WTC11 (cell line): Measurements from ENCODE around the gene ATF3. TPM values are rescaled to one million over a fixed set of nuclear protein-coding genes. Genes with fewer than 3 reads are reported as not detected.

Experiments used
- ATAC-seq: fragments of 200-7000 bp; cut with Tn5 transposase; 2 replicates; pipeline ENCODE4 v1.10.0; 2021; ENCODE audit warnings: mild to moderate bottlenecking, moderate library complexity
- CTCF ChIA-PET: fragments of 300-600 bp; sonication (Branson Sonifier 250); formaldehyde crosslinking; loops from one replicate; lab custom pipeline; 2021; ENCODE audit warnings: antibody characterized with exemption; lab: Charles Lee
- POLR2A ChIA-PET: fragments of 350-600 bp; sonication (Branson Sonifier 250); formaldehyde crosslinking; loops from one replicate; lab custom pipeline; 2021; ENCODE audit warnings: antibody characterized with exemption; lab: Charles Lee
- DNase-seq: peaks from one replicate; pipeline ENCODE4 v3.0.0; 2021; ENCODE audit warnings: low spot score
- H3K27ac Mint-ChIP-seq: 2 replicates; pipeline ENCODE4 v1.8.0; 2021; ENCODE audit warnings: mixed read lengths
- H3K27me3 Mint-ChIP-seq: 2 replicates; pipeline ENCODE4 v1.8.0; 2021; ENCODE audit warnings: low read depth, mild to moderate bottlenecking, moderate library complexity, mixed read lengths
- H3K36me3 Mint-ChIP-seq: 2 replicates; pipeline ENCODE4 v1.8.0; 2021; ENCODE audit warnings: mixed read lengths
- H3K4me1 Mint-ChIP-seq: 2 replicates; pipeline ENCODE4 v1.8.0; 2022; ENCODE audit warnings: mixed read lengths
- H3K4me3 Mint-ChIP-seq: 2 replicates; pipeline ENCODE4 v1.8.0; 2021; ENCODE audit warnings: mild to moderate bottlenecking, moderate library complexity, mixed read lengths
- H3K9me3 Mint-ChIP-seq: 2 replicates; pipeline ENCODE4 v1.8.0; 2021; ENCODE audit warnings: mixed read lengths
- ARID4B ChIP-seq: sonication (generic); formaldehyde crosslinking; IDR thresholded peaks from 2 replicates; pipeline ENCODE4 v1.8.0; 2023; ENCODE audit warnings: missing genetic modification reagents, mild to moderate bottlenecking, borderline replicate concordance
- ATF1 ChIP-seq: sonication (generic); formaldehyde crosslinking; IDR thresholded peaks from 2 replicates; pipeline ENCODE4 v1.8.1; 2023; ENCODE audit warnings: mild to moderate bottlenecking, moderate library complexity, missing genetic modification reagents
- ATF6 ChIP-seq: sonication (generic); formaldehyde crosslinking; IDR thresholded peaks from 2 replicates; pipeline ENCODE4 v1.8.1; 2023; ENCODE audit warnings: mild to moderate bottlenecking, missing genetic modification reagents
- CBFB ChIP-seq: sonication (generic); formaldehyde crosslinking; IDR thresholded peaks from 2 replicates; pipeline ENCODE4 v1.8.1; 2022; ENCODE audit warnings: mild to moderate bottlenecking, low read depth, missing genetic modification reagents
- CREB1 ChIP-seq: sonication (generic); formaldehyde crosslinking; IDR thresholded peaks from 2 replicates; pipeline ENCODE4 v1.8.0; 2023; ENCODE audit warnings: mild to moderate bottlenecking, missing genetic modification reagents
- CREM ChIP-seq: sonication (generic); formaldehyde crosslinking; IDR thresholded peaks from 2 replicates; pipeline ENCODE4 v1.8.1; 2022; ENCODE audit warnings: mild to moderate bottlenecking, missing genetic modification reagents, moderate library complexity
- ETV6 ChIP-seq: sonication (generic); formaldehyde crosslinking; IDR thresholded peaks from 2 replicates; pipeline ENCODE4 v1.8.1; 2022; ENCODE audit warnings: mild to moderate bottlenecking, missing genetic modification reagents
- FOXK1 ChIP-seq: sonication (generic); formaldehyde crosslinking; IDR thresholded peaks from 2 replicates; pipeline ENCODE4 v1.8.0; 2022; ENCODE audit warnings: mild to moderate bottlenecking, moderate library complexity, missing genetic modification reagents
- FOXP4 ChIP-seq: sonication (generic); formaldehyde crosslinking; IDR thresholded peaks from 2 replicates; pipeline ENCODE4 v1.8.0; 2022; ENCODE audit warnings: mild to moderate bottlenecking, missing genetic modification reagents
- GRHL2 ChIP-seq: fragments of 250-450 bp; sonication (Bioruptor Pico); IDR thresholded peaks from 2 replicates; pipeline ENCODE4 v1.8.0; 2022; ENCODE audit warnings: mild to moderate bottlenecking, moderate library complexity; ENCODE audit not compliant: insufficient replicate concordance, severe bottlenecking
- HMGXB4 ChIP-seq: sonication (generic); formaldehyde crosslinking; IDR thresholded peaks from 2 replicates; pipeline ENCODE4 v1.8.1; 2023; ENCODE audit warnings: mild to moderate bottlenecking, moderate library complexity, missing genetic modification reagents
- JAZF1 ChIP-seq: fragments of 250-450 bp; sonication (Bioruptor Pico); IDR thresholded peaks from 2 replicates; pipeline ENCODE4 v1.9.0; 2021; ENCODE audit warnings: moderate library complexity, mild to moderate bottlenecking, inconsistent platforms
- MAX ChIP-seq: sonication (generic); formaldehyde crosslinking; IDR thresholded peaks from 2 replicates; pipeline ENCODE4 v1.8.0; 2022; ENCODE audit warnings: mild to moderate bottlenecking, missing genetic modification reagents
- MYBL2 ChIP-seq: sonication (generic); formaldehyde crosslinking; IDR thresholded peaks from 2 replicates; pipeline ENCODE4 v1.8.1; 2023; ENCODE audit warnings: mild to moderate bottlenecking, moderate library complexity, missing genetic modification reagents
- NFYB ChIP-seq: sonication (generic); formaldehyde crosslinking; conservative IDR thresholded peaks from 2 replicates; pipeline ENCODE4 v1.8.0; 2022; ENCODE audit warnings: low read depth, missing genetic modification reagents
- NR2C2 ChIP-seq: sonication (generic); formaldehyde crosslinking; IDR thresholded peaks from 2 replicates; pipeline ENCODE4 v1.8.0; 2022; ENCODE audit warnings: mild to moderate bottlenecking, missing genetic modification reagents
- RELA ChIP-seq: sonication (generic); formaldehyde crosslinking; IDR thresholded peaks from 2 replicates; pipeline ENCODE4 v1.8.1; 2022; ENCODE audit warnings: missing genetic modification reagents, mild to moderate bottlenecking, borderline replicate concordance
- TEAD4 ChIP-seq: sonication (generic); formaldehyde crosslinking; IDR thresholded peaks from 2 replicates; pipeline ENCODE4 v1.8.0; 2022; ENCODE audit warnings: mild to moderate bottlenecking, missing genetic modification reagents
- ZNF281 ChIP-seq: sonication (generic); formaldehyde crosslinking; IDR thresholded peaks from 2 replicates; pipeline ENCODE4 v1.8.0; 2023; ENCODE audit warnings: mild to moderate bottlenecking, missing genetic modification reagents
- total RNA-seq: library from RNA; stranded (reverse); gene quantifications from 3 replicates; pipeline ENCODE4 v1.2.3, GENCODE V29; 2021

The ATF3 gene
- total RNA-seq, 1 experiment from 2014 or later: 19.4 TPM

GRCh38 chr1:212607913-212608391 lies 609 bp upstream of the ATF3 start:
- H3K27me3 Mint-ChIP-seq: peaks cover 68% of the 10 kb centered on the region
- ATAC-seq (peak; percentile 0), DNase-seq (no peak)
- TF ChIP-seq ARID4B: no peak; the same call in 1 of the 2 replicates
- H3K4me1 Mint-ChIP-seq: peaks cover 58% of the 10 kb centered on the region
- POLR2A ChIA-PET: interaction anchor here (0.5 to 3.0 kb wide), 47 partner anchors 11 to 715 kb away, joined by 3 to 52 read pairs (median 4); partner anchors contain the start of genes ANGEL2, DTL, FLVCR1 and INTS7
- CTCF ChIA-PET: interaction anchor here (0.6 to 2.3 kb wide), 17 partner anchors 10 to 352 kb away, joined by 3 to 21 read pairs (median 4); partner anchors contain the start of genes BATF3, NSL1 and TATDN3
- H3K4me3 Mint-ChIP-seq: peak overlapping the region; percentile 89
- H3K27ac Mint-ChIP-seq: 0 out of 2 replicates have a peak overlapping the region, but pooled peaks have one; percentile 38
- H3K36me3 Mint-ChIP-seq: no peaks in the 10 kb centered on the region
- H3K9me3 Mint-ChIP-seq: no peaks in the 10 kb centered on the region

- POLR2A ChIA-PET: interaction anchor here (0.6 to 3.0 kb wide), 42 partner anchors 10 to 1068 kb away, joined by 3 to 52 read pairs (median 4); partner anchors contain the start of genes ANGEL2 and FLVCR1
- Mint-ChIP-seq H3K36me3 (no peaks in the 10 kb centered on the region), H3K9me3 (no peaks in the 10 kb centered on the region), H3K4me1 (peaks cover 69% of the 10 kb centered on the region), H3K27ac (peak overlapping the region; percentile 49; the same call in 1 of the 2 replicates), H3K4me3 (peak overlapping the region; percentile 89), H3K27me3 (peaks cover 58% of the 10 kb centered on the region)
- DNase-seq (peak; percentile 78), ATAC-seq (peak; percentile 19)
- CTCF ChIA-PET: interaction anchor here (0.6 to 2.3 kb wide), 33 partner anchors 9 to 249 kb away, joined by 3 to 21 read pairs (median 5); partner anchors contain the start of genes BATF3, FLVCR1, NSL1 and TATDN3
- TF ChIP-seq GRHL2 (CRISPR knock-in tag): no peak
- no peak for TF ChIP-seq MYBL2 (CRISPR knock-in tag)
- TF ChIP-seq ATF1: no peak
- TF ChIP-seq ZNF281 (CRISPR knock-in tag): peak; percentile 44; the same call in 1 of the 2 replicates
- no peak for TF ChIP-seq CBFB (CRISPR knock-in tag)
- TF ChIP-seq RELA (CRISPR knock-in tag): no peak
- TF ChIP-seq NFYB: no peak
- TF ChIP-seq CREM: no peak
- TF ChIP-seq TEAD4: 0 out of 2 replicates have a peak, but pooled peaks have one; percentile 37
- 0 out of 2 replicates have a peak, but pooled peaks have one; percentile 43 for TF ChIP-seq NR2C2 (CRISPR knock-in tag)
- TF ChIP-seq MAX (CRISPR knock-in tag): no peak
- no peak for TF ChIP-seq JAZF1 (CRISPR knock-in tag)
- TF ChIP-seq ATF6 (CRISPR knock-in tag): no peak
- TF ChIP-seq ETV6: peak; percentile 80; the same call in 1 of the 2 replicates
- TF ChIP-seq HMGXB4 (CRISPR knock-in tag): peak; percentile 69; the same call in 1 of the 2 replicates
- 0 out of 2 replicates have a peak, but pooled peaks have one; percentile 23 for TF ChIP-seq CREB1 (CRISPR knock-in tag)
- 0 out of 2 replicates have a peak, but pooled peaks have one; percentile 18 for TF ChIP-seq FOXP4
- no peak for TF ChIP-seq FOXK1 (CRISPR knock-in tag)
These were observed 569 bp downstream of the ATF3 start for GRCh38 chr1:212608959-212609700.
